ENCODE data around the gene FADD.
"Not testable (repeated sequence)": the region's sequence is repeated elsewhere in the genome, so short reads cannot be mapped to it uniquely, and the experiment has no call there.

Gene FADD

DNA sequence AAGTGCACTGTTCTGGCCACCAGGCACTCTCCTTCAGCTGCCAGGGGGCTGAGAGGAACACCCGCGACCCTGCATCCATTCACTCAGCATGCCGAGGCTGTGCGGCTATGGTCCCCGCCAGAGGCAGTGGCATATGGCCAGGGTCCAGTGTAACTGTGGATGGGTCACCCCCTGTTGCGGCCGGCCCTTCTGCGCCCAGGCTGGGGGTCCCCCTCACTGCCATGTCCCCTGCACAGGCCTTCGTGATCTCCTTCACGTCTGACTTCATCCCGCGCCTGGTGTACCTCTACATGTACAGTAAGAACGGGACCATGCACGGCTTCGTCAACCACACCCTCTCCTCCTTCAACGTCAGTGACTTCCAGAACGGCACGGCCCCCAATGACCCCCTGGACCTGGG is 20.8 kb upstream of the FADD start:
- no peak for DNase-seq (ENCODE audit: low read depth in 3 of 3)

DNA sequence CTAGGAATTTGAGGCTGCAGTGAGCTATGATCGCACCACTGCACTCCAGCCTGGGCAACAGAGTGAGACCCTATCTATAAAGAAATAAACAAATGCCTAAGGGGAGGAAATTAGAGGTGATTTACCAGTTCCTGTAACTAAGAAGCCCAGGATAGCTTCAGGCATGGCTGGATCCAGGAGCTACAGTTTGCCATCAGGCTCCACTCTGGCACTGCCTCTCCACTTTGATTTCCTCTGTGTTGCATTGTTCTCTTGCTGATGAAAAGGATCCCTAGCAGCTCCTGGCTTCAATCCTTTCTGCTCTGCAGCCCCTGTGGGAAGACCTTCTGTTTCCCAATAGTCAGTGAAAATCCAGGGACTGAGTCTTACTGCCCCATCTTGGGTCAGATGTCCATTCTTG is 20.1 kb upstream of the FADD start:
- no peak for DNase-seq (ENCODE audit: low read depth in 3 of 3)

DNA sequence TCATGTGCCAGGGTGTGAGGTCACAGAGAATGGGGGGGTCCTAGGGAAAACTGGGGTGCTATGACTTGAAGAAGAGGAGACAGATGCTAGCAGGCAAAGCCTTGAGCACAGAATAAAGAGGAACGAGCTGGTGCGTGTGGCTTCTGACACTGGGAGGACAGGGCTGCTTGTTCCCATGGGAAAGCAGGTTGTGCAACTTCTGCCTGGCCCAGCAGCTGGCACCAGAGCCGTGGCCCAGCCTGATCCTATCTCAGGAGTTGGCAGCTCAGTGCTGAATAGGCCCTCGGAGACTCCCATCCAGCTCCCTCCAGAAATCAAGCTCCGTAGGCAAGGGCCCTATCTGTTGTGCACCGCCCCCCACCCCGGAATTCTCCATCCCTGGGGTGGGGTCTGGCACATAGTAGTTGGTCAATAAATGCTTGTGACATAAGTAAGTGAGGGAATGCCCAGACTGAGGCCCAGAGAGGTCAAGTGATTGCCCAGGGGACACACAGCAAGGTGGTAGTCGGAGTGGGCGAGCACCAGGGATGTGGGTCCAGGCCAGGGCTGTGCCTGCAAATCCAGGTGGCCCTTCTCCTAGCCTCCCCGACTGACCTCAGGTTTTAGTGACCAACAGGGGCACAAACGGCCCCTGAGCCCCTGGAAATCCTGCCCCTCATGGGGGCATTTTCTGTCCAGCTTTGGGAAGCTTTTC is 19.5 kb upstream of the FADD start:
- no peak for DNase-seq (ENCODE audit: low read depth in 3 of 3)

DNA sequence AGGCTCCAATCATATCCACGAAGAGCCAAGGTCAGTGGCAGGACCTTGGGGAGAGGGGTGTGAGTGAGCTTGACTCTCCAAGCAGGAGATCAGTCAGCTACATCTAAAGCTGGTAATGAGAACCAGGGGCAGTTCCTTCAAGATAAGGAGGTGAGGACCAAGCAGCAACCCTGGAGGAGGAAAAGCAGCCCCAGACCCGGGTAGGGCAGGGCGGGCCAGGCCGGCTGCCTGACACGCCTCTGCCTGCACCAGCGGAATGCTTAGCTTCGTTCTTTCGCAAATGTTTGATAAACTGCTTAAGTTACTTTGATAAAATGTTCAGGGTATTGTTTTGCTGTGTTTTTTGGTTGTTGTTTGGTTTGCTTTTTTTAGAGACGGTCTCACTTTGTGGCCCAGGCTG is 18.7 kb upstream of the FADD start:
- DNase-seq (ENCODE audit: low read depth in 3 of 3): no peak

DNA sequence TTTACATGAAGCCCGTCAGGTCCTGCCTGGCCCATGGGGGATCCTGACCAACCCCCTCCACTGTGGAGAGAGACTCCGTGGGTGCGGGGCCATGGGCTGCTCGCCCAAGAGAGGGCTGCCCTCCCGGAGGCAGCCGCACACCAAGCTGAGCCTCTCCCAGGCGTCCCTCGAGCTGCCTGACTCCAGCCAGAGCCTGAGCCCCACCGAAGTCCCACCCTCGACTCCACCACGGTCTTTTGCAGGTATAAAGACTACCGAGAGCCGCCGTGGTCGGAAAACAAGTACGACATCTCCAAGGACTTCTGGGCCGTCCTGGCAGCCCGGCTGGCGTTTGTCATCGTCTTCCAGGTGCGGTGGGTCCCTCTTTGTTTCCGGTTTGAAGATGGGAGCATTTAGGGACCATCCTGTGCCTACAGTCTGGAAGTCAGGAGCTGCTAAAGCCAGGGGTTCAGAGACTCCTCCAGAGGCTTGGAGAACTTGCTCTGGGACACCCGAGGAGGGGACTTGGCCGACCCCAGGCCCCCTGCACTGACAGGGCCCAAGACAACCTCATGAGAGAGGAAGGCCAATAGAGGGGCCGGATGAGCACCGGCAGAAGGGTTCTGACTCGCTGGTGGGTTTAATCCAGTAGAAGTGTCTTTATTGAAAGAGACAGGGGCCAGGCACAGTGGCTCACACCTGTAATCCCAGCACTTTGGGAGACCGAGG is 17.6 kb upstream of the FADD start:
- DNase-seq (ENCODE audit: low read depth in 3 of 3): no peak

DNA sequence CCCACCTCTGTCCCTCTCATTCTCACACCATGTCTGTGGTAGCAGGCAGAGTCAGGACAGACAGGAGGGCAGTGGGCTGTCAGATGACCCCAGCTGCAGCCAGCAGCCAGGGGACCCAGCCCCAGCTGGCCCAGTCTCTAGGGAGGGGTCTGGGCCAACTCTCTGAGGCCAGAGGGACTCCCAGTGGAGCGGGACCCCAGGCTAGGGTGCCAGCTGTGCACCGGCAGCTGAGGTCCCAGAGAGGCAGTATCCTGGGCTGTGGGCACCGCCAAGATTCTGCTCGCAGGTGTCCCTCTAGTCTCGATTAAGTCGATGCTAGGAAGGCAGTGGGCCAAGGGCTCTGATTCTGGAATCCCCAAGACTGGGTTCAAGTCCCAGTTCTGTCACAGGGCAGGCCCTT is 16.7 kb upstream of the FADD start:
- DNase-seq (ENCODE audit: low read depth in 3 of 3): no peak

DNA sequence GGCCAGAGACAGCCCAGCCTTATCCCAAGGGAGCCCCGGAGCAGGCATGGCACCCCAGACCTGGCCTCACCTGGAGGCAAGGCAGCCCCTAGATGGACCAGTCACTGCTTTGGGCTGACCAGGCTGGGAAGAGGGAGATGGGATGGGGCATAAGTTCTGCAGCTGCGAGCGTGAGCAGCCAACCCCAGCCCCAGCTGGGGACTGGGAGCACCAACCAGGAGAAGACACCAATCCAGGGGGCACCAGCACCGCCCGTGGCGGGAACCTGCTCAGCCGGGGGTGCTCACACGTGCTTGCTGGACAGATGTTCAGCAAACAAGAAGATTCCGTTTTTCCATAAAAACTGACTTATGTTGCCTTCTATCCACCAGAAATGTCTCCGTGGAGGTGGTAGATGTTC is 16.2 kb upstream of the FADD start:
- DNase-seq (ENCODE audit: low read depth in 3 of 3): no peak

DNA sequence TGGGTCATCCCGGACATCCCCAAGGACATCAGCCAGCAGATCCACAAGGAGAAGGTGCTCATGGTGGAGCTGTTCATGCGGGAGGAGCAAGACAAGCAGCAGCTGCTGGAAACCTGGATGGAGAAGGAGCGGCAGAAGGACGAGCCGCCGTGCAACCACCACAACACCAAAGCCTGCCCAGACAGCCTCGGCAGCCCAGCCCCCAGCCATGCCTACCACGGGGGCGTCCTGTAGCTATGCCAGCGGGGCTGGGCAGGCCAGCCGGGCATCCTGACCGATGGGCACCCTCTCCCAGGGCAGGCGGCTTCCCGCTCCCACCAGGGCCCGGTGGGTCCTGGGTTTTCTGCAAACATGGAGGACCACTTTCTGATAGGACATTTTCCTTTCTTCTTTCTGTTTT is 15.3 kb upstream of the FADD start:
- no peak for DNase-seq (ENCODE audit: low read depth in 3 of 3)

DNA sequence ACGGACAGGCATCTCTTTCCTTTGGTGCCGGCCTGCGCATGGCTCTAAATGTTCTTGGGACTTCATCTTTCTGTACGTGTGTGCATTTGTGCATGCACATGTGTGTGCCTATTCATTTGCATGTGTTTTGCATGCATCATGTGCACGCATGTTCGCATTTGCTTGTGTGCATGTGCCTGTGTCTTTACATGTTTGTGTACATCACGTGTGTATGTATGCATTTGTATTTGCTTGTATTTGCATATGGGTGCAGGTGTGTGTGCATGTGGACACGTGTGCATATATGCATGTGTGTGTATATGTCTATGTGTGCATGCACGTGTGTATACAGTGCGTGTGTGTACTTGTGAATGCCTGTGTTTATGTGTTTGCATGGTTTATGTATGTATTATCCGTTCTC is 13.5 kb upstream of the FADD start:
- DNase-seq (ENCODE audit: low read depth in 3 of 3): no peak

DNA sequence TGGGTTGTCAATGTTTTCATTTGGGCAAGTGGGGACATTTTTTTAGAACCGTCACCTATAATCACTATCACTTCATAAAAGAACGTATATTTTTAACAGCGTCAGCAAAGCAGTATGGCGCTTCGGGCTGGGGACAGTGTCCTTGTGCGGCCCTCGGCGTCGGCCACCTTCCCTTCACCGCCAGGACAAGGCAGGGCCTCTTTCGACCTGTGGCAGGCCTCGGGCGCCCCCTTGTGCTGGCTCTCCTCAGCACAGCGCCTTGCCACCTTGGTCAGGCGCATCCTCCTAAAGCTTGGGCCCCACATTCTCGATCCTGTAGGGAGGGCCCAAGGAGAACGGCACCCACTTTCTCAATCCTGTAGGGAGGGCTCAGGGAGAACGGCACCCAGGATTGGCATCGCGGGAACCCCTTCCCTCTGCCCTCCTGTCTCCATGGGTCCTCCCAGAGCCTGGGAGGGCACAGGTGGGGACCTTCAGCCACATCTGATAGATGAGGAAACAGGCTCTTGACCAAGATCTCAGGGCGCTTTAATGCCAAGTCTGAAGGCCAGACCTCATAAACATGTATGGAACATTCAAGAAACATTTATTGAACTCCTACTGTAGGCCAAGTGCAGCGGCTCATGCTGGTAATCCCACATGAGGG is 11.5 kb upstream of the FADD start:
- peak in 1 of 3 experiments; percentile 64 for DNase-seq (ENCODE audit: low read depth in 3 of 3)

DNA sequence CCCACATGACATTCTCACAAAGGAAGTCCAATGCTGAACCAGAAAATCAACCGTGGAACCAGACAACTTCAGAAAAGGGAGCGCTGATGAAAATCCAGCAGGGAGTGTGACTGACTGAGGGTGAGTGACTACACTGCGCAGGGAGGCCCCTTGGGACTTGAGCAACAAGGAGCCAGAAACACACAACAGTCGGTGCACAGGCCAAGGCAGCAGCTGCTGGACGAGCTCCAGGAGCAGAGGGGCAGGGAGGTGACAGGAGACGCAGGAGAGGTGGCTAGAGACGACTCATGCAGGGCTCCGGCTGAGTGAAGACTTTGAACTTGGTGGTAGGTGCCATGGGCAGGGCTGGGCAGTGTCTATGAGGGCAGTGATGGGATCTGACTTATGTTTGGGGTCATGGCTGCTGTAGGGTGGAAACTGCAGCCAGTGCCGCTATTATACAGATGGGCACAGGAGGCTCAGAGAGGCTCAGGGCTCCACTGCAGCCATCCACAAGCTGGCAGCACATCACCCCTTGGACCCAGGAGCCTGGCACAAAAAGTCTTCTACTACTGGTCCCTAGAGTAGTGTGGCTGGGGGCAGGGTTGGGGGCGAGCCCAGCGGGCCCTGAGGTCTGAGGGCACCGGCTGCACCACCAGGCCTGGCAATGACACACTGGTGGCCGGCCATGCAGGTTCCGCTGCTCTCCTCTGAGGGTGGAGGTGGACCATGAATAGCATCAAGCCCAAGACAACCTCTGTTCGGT is 10.3 kb upstream of the FADD start:
- DNase-seq (ENCODE audit: low read depth in 3 of 3): no peak

DNA sequence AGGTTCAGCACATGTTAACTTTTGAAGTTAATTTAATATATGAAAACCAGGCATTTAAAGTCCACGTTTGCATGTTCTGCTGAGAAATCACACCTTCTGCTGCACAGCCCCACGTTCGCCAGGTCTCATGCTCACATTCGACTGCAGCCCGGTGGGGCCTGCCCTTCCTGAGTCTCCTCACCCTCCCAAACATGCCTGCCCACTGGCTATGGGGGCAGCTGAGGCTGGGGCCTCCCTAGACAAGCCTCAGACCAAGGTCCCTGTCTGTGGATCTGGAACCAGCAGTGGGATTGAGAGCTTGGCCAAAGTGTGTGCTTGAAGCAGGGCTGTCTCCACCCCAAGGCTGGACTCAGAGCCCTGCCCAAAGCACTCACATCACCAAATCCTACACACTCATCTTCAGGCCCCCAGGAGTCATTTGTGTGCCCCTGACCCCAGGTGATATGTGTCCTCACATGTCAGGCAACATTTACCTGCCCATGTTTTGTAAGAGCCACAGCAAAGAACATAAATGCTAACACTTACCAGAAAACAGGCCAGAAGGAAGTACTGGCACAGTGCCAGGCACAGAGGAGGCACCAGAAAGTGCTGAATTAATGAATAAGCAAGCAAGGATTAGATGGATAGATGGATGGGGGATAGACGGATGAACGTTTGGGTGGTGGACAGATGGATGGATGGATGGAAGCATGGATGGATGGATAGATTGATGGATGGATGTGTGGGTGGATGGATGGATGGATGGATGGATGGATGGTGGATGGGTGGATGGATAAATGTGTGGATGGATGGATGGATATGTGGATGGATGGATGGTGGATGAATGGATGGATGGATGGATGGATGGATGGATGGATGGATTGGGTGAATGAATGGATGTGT is 9.4 kb upstream of the FADD start:
- DNase-seq (ENCODE audit: low read depth in 3 of 3): no peak

DNA sequence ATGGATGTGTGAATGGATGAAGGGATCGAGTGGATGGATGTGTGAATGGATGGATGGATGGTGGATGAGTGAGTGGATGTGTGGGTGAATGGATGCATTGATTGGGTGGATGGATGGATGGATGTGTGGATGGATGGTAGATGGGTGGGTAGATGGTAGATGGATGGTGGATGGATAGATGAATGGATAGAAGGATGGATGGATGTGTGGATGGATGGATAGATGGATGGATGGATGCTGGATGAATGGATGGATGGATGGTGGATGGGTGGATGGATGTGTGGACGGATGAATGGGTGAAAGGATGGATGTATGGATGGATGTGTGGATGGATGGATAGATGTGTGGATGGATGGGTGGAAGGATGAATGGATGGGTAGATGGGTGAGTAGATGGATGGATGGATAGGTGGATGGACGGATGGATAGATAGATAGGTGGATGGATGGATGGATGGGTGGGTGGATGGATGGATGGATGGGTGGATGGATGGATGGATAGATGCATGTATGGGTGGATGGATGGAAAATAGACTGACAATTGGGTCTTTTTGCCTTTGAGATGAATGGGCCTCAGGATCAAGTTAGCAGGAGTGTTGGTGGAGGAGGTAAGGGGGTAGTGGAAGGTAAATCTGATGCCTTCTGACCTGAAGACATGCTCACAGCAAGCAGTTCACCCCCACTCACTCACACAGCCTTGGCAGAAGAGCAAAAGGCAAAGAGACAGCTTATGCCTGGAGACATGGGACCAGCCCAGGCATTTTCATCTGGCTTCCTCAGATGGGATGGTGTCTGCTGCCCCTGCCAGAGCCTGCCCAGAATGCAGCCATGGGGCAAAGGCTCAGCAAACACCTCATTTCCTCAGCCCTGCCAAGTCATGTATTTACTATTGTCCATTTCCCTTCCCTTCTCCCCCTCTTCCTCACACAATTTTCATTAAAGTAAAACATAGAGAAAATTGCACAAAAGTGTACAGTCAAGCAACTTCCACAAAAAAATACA is 8.0 kb upstream of the FADD start:
- no peak for DNase-seq (ENCODE audit: low read depth in 3 of 3)

DNA sequence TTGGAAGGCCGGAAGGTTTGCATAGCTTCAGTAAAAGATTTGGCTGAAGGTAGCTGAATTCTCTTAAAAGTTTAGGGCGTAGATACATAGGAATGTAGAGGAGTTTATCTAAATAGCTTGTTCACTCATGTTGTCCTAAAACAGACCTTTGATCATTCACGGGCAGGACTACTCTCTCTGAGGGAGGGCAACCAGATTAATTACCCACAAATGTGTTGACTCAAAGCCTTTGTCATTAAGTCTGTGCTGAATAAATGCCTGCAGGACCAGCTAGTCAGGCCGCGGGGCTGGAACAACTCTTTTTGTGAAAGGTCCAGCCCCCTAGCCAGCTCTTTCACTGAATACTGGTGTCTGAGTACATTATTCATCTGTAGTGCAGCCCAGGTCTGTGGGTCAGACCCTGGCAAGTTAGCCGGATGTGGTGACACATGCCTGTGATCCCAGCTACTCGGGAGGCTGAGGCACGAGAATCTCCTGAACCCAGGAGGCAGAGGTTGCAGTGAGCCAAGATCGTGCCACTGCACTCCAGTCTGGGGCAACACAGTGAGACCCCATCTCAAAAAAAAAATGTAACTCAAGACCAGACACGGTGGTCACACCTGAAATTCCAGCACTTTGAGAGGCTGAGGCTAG is 2.8 kb upstream of the FADD start:
- no peak for DNase-seq (ENCODE audit: low read depth in 3 of 3)

DNA sequence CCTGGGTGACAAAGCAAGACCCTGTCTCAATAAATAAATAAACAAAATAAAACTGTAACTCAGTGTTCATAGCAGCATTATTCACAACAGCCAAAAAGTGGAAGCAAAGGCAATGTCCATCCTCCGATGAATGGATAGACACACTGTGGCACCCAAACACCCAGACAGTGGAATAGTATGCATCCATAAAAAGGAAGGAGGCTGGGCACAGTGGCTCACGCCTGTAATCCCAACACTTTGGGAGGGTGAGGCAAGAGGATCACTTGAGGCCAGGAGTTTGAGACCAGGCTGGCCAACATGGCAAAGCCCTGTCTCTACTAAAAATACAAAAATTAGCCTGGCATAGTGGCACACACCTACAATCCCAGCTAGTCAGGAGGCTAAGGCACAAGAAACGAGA is 2.0 kb upstream of the FADD start:
- not testable (repeated sequence) for DNase-seq (ENCODE audit: low read depth in 3 of 3)

DNA sequence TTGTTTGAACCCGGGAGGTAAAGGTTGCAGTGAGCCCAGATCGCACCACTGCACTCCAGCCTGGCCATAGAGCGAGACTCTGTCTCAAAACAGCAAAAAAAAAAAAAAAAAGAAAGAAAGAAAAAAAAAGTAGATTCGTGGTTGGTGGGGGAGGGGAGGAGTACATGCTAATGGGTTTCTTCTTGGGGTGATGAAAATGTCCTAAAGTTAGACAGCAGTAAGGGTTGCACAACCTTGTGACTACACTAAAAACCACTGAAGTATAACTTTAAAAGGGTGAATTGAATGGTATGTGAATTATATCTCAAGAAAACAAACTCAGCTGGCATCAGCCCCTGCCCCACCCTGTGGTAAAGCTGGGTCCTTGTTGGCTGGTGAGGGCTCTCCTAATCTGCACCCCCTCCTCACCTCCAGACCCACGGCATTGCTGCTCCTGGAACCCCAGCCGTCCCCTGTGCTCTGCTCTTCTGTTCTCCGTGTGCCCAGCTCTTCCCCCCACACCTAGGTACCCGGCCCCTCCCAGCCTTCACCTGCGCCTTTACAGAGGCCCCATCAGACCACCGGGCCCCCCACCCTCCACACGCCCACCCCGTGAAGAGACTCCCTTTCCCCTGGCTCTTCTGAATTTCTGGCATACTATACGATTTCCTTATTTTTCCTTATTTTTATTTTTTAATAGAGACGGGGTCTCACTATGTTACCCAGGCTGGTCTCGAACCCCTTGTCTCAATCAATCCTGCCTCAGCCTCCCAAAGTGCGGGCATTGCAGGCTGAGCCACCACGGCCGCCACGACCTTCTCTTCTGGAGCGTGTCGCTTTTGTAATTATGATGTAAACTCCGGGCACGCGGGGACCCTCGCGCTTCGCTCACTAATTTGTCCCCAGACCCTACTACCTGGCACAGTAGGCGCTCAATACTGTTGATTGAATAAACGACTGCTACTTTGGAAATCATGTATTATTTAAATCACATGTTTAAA is 924 bp upstream of the FADD start:
- no peak for DNase-seq (ENCODE audit: low read depth in 3 of 3)

DNA sequence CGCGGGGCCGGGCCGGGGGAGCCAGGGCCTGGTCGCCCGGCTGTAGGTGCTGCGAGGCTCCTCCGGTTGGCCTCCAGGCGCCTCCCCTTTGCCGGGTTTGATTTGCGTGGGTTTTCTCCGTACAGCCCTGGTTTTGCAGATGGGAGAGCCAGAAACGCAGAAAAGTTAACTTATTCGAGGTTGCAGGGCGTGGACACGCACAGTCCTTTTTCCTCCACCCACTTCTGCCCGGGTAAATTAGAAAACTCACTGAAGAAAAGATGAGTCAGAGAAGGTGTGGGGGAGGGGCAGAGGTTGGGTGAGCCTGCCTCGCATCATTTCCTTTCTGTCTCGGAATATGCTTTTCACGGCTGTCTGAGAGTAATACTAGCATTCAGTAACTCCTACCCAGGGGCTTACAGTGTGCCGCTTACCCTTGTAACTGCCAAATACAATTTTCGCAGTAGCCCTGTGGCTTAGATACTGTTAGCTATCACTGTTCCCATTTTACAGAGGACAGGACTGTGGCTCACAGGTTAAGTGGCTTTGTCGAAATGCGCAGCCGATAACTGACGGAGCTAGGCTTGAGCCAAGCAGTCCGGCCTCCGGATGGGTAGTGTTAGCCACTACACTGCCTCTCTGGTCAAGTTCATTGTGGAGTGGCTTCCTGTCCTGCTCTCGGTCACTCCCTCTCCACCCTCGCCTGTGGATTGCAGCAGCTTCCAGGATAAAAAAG is 812 bp downstream of the FADD start:
- peak; percentile 84 to 94 (median 89) for DNase-seq (ENCODE audit: low read depth in 3 of 3)

DNA sequence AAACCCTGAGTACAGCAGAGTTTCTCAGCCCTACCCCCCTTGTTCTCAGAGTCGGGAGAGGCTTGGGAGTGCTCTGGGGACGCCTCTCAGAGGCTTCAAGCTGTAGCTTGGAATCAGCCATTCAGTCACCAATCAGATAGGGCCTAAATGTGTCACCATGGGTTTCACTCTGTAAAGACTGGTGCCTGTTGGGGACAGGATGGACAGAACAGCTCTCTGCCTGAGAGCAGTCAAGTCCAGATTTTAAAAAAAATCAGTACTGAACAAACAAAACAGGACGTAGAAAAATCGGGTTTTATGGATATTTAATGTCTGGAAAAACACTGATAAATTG is 1.3 kb downstream of the FADD start:
- DNase-seq (ENCODE audit: low read depth in 3 of 3): no peak

Measured in stimulated activated CD4-positive, alpha-beta T cell treated with anti-CD3 and anti-CD28 coated beads, TNF-alpha, amount 100 ng/mL, for 24 hours (primary cell).